K562 (cell line): ENCODE results near the gene RSBN1L. TPM values are rescaled to one million over a fixed set of nuclear protein-coding genes. Genes with fewer than 3 reads are reported as not detected.

Experiments
- KDM5B ChIP-seq: fragments of 200-600 bp; sonication (generic); IDR thresholded peaks from 2 replicates; pipeline ENCODE4 v1.6.1; 2012; ENCODE audit warnings: low read depth, mild to moderate bottlenecking, moderate library complexity, low read length, control low read depth, inconsistent platforms; ENCODE audit not compliant: insufficient replicate concordance
- KLF6 ChIP-seq: fragments of 250-450 bp; sonication (Bioruptor Pico); IDR thresholded peaks from 2 replicates; pipeline ENCODE4 v1.4.0; 2020; ENCODE audit warnings: mild to moderate bottlenecking, moderate library complexity, borderline replicate concordance
- MECOM ChIP-seq: fragments of 250-450 bp; sonication (Bioruptor Pico); IDR thresholded peaks from 2 replicates; pipeline ENCODE4 v1.8.0; 2022; ENCODE audit warnings: inconsistent platforms
- MGA ChIP-seq: fragments of 450-650 bp; IDR thresholded peaks from 2 replicates; pipeline ENCODE4 v1.6.1; 2016; ENCODE audit warnings: mild to moderate bottlenecking, moderate library complexity
- RBM34 ChIP-seq: fragments of 200-400 bp; formaldehyde crosslinking; IDR thresholded peaks from 2 replicates; pipeline ENCODE4 v1.6.1; 2018; ENCODE audit warnings: low read length, borderline replicate concordance; ENCODE audit not compliant: insufficient read depth
- ZBED1 ChIP-seq: IDR thresholded peaks from 2 replicates; pipeline ENCODE4 v1.6.1; 2014
- polyA plus RNA-seq, 8 experiments: library from polyadenylated mRNA; depleted of rRNA in 4 of 8; stranded (reverse) in 5 of 8; unstranded in 3 of 8; fragments of >200 nt; fragmentation: Nextera tagmentation in 2 of 8; fragmentation: Illumina TruSeq in 1 of 8; extraction: Ambion mirVana in 2 of 8; extraction: Trizol in 1 of 8; gene quantifications; 2 replicates each; pipeline versions ENCODE4 v1.2.1 to v1.2.3, GENCODE V29; 2011 to 2014; ENCODE audit warnings: inconsistent platforms in 1 of 8, missing spikeins in 1 of 8
- total RNA-seq, 7 experiments: library from RNA; depleted of rRNA in 6 of 7; stranded (reverse); fragments of >200 nt in 6 of 7; fragmentation: Illumina TruSeq in 2 of 7; extraction: Trizol in 2 of 7; gene quantifications; 2 replicates each; pipeline versions ENCODE4 v1.2.1 to v1.2.3, GENCODE V29; 2011 to 2021; ENCODE audit warnings: low replicate concordance in 1 of 7
- TF ChIP-seq, protein P1 (sequence below), 2 experiments: IDR thresholded peaks in 1 of 2; conservative IDR thresholded peaks in 1 of 2; 2 replicates each; pipeline ENCODE4 v1.6.1; 2016; ENCODE audit warnings: low read depth in 2 of 2, mild to moderate bottlenecking in 1 of 2, missing compliant biosample characterization in 1 of 2, missing genetic modification characterization in 1 of 2, moderate library complexity in 1 of 2
- TF ChIP-seq, protein P2 (sequence below), 2 experiments: fragments of 150-350 bp in 1 of 2; IDR thresholded peaks; 2 replicates each; pipeline ENCODE4 v1.6.1; 2012 to 2016; ENCODE audit warnings: low read depth in 2 of 2, low read length in 2 of 2, mild to moderate bottlenecking in 1 of 2, moderate library complexity in 1 of 2

RSBN1L gene
- total and polyA plus RNA-seq, 9 of the 15 experiments (the other 6 are each of a cell fraction or from before 2014, with no cell fraction given), result 6.2 to 35.2 (median 20.1) TPM

GRCh38 chr7:77798394-77799077, 102.3 kb downstream of the RSBN1L start, which contains the start of the genes PHTF2 and TMEM60 (continued):
- no peak for TF ChIP-seq ZBED1
- TF ChIP-seq MGA, result peak; percentile 64; the same call in 1 of the 2 replicates
- TF ChIP-seq KDM5B, result peak; percentile 41
- no peak for TF ChIP-seq RBM34
- TF ChIP-seq, protein P1, sequence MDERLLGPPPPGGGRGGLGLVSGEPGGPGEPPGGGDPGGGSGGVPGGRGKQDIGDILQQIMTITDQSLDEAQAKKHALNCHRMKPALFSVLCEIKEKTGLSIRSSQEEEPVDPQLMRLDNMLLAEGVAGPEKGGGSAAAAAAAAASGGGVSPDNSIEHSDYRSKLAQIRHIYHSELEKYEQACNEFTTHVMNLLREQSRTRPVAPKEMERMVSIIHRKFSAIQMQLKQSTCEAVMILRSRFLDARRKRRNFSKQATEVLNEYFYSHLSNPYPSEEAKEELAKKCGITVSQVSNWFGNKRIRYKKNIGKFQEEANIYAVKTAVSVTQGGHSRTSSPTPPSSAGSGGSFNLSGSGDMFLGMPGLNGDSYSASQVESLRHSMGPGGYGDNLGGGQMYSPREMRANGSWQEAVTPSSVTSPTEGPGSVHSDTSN (CRISPR knock-in tag; IDR thresholded peaks at IDR 0.05; ENCODE audit: low read depth), result peak; percentile 85
- TF ChIP-seq, protein P1 (tag; conservative IDR thresholded peaks at IDR 0.05; ENCODE audit: low read depth), result peak; percentile 100
- peak; percentile 51; the same call in 1 of the 2 replicates for TF ChIP-seq KLF6 (CRISPR knock-in tag)
- TF ChIP-seq, protein P2, sequence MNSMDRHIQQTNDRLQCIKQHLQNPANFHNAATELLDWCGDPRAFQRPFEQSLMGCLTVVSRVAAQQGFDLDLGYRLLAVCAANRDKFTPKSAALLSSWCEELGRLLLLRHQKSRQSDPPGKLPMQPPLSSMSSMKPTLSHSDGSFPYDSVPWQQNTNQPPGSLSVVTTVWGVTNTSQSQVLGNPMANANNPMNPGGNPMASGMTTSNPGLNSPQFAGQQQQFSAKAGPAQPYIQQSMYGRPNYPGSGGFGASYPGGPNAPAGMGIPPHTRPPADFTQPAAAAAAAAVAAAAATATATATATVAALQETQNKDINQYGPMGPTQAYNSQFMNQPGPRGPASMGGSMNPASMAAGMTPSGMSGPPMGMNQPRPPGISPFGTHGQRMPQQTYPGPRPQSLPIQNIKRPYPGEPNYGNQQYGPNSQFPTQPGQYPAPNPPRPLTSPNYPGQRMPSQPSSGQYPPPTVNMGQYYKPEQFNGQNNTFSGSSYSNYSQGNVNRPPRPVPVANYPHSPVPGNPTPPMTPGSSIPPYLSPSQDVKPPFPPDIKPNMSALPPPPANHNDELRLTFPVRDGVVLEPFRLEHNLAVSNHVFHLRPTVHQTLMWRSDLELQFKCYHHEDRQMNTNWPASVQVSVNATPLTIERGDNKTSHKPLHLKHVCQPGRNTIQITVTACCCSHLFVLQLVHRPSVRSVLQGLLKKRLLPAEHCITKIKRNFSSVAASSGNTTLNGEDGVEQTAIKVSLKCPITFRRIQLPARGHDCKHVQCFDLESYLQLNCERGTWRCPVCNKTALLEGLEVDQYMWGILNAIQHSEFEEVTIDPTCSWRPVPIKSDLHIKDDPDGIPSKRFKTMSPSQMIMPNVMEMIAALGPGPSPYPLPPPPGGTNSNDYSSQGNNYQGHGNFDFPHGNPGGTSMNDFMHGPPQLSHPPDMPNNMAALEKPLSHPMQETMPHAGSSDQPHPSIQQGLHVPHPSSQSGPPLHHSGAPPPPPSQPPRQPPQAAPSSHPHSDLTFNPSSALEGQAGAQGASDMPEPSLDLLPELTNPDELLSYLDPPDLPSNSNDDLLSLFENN (IDR thresholded peaks at IDR 0.05; ENCODE audit: low read depth in 2 of 2, low read length in 2 of 2), result no peak
- TF ChIP-seq MECOM (CRISPR knock-in tag), result no peak
